Endothelial cell of umbilical vein (primary cell): ENCODE data around the gene MTRR. TPM values are rescaled to one million over a fixed set of nuclear protein-coding genes. Genes with fewer than 3 reads are reported as not detected.

Experiments used
- BruUV-seq: library from RNA; stranded (reverse); fragments of 400-500 nt; replicated peaks from 2 replicates; lab custom pipeline; 2021; lab: Mats Ljungman, UMichigan
- CTCF ChIA-PET: fragments of 300-600, 350-600 bp; sonication (Branson Sonifier 250); formaldehyde crosslinking; loops from one replicate; lab custom pipeline; 2021; ENCODE audit warnings: antibody characterized with exemption, inconsistent platforms; lab: Charles Lee
- POLR2A ChIA-PET: fragments of 300-600, 350-600 bp; sonication (Branson Sonifier 250); formaldehyde crosslinking; loops from one replicate; lab custom pipeline; 2021; ENCODE audit warnings: antibody characterized with exemption, inconsistent platforms; lab: Charles Lee
- DNase-seq: peaks from one replicate; pipeline ENCODE4 v3.0.0-alpha.2; 2011; ENCODE audit warnings: low read depth, low spot score
- FAIRE-seq: peaks from 2 replicates; lab custom pipeline; 2011; peaks lifted over from hg19 to GRCh38; lab: Jason Lieb, UNC
- H2AFZ ChIP-seq: 2 replicates; pipeline ENCODE4 v1.6.0; 2012; ENCODE audit warnings: low read depth, low read length, control low read depth, inconsistent platforms
- H3K27ac ChIP-seq: 2 replicates; pipeline ENCODE4 v1.5.1; 2011; ENCODE audit warnings: low read depth, mild to moderate bottlenecking, control low read depth, low read length, moderate library complexity; ENCODE audit not compliant: insufficient read depth
- H3K27me3 ChIP-seq, 2 experiments: 2 replicates each; pipeline versions ENCODE4 v1.6.0 to v1.6.1; 2011; ENCODE audit warnings: low read length in 2 of 2, mixed read lengths in 1 of 2; ENCODE audit not compliant: control insufficient read depth in 2 of 2, insufficient read depth in 2 of 2
- H3K36me3 ChIP-seq, 2 experiments: 2 replicates in 1 of 2; 3 replicates in 1 of 2; pipeline ENCODE4 v1.5.1; 2011; ENCODE audit warnings: low read length in 2 of 2, mild to moderate bottlenecking in 1 of 2, moderate library complexity in 1 of 2; ENCODE audit not compliant: control insufficient read depth in 2 of 2, insufficient read depth in 2 of 2; ENCODE audit errors: extremely low read depth in 1 of 2
- H3K4me1 ChIP-seq: 3 replicates; pipeline ENCODE4 v1.5.1; 2011; ENCODE audit warnings: mild to moderate bottlenecking, low read length; ENCODE audit not compliant: control insufficient read depth, insufficient read depth; ENCODE audit errors: extremely low read depth
- H3K4me2 ChIP-seq: 2 replicates; pipeline ENCODE4 v1.6.1; 2011; ENCODE audit warnings: low read length, control low read depth, mixed read lengths; ENCODE audit not compliant: insufficient read depth
- H3K4me3 ChIP-seq, 3 experiments: fragments of 200-600 bp in 1 of 3; sonication (generic), shearing (Covaris generic) in 1 of 3; replicated peaks in 1 of 3; 2 replicates each; pipeline ENCODE4 v1.5.1; 2011 to 2016; ENCODE audit warnings: control low read depth in 3 of 3, low read length in 3 of 3, mild to moderate bottlenecking in 2 of 3, inconsistent platforms in 1 of 3, low read depth in 1 of 3, moderate library complexity in 1 of 3; ENCODE audit not compliant: insufficient read depth in 1 of 3
- H3K79me2 ChIP-seq: 2 replicates; pipeline ENCODE4 v1.6.0; 2012; ENCODE audit warnings: low read length, inconsistent platforms; ENCODE audit not compliant: control insufficient read depth, insufficient read depth
- H3K9ac ChIP-seq: replicated peaks from 2 replicates; pipeline ENCODE3; 2011; ENCODE audit warnings: low read length, control low read depth; ENCODE audit not compliant: insufficient read depth; ENCODE audit errors: extremely low read depth
- H3K9me1 ChIP-seq: replicated peaks from 3 replicates; pipeline ENCODE4 v1.6.0; 2011; ENCODE audit warnings: mild to moderate bottlenecking, low read length; ENCODE audit not compliant: control insufficient read depth, insufficient read depth; ENCODE audit errors: extremely low read depth
- H3K9me3 ChIP-seq: replicated peaks from 2 replicates; pipeline ENCODE4 v1.5.1; 2012; ENCODE audit warnings: low read length, inconsistent platforms; ENCODE audit not compliant: control insufficient read depth, insufficient read depth
- H4K20me1 ChIP-seq: replicated peaks from 2 replicates; pipeline ENCODE3; 2011; ENCODE audit warnings: mild to moderate bottlenecking, low read length; ENCODE audit not compliant: control insufficient read depth, insufficient read depth; ENCODE audit errors: extremely low read depth
- EZH2 ChIP-seq: IDR thresholded peaks from 2 replicates; pipeline ENCODE4 v1.6.1; 2012; ENCODE audit warnings: borderline replicate concordance, low read depth, mild to moderate bottlenecking, moderate library complexity, low read length, inconsistent platforms; ENCODE audit not compliant: severe bottlenecking
- FOS ChIP-seq: IDR thresholded peaks from 2 replicates; pipeline ENCODE4 v1.6.1; 2011; ENCODE audit warnings: mild to moderate bottlenecking, low read length, moderate library complexity, borderline replicate concordance; ENCODE audit not compliant: insufficient read depth
- GATA2 ChIP-seq: IDR thresholded peaks from 2 replicates; pipeline ENCODE4 v1.7.0; 2011; ENCODE audit warnings: low read depth, mild to moderate bottlenecking, moderate library complexity, mixed read lengths, low read length; ENCODE audit not compliant: insufficient read length, insufficient read depth
- JUN ChIP-seq: IDR thresholded peaks from 2 replicates; pipeline ENCODE4 v1.6.1; 2011; ENCODE audit warnings: borderline replicate concordance, low read depth; ENCODE audit not compliant: insufficient read length, insufficient read depth
- MYC ChIP-seq: IDR thresholded peaks from one replicate; pipeline ENCODE4 v1.6.1; 2011; ENCODE audit warnings: mild to moderate bottlenecking, low read depth, low read length
- POLR2A ChIP-seq: IDR thresholded peaks from 2 replicates; pipeline ENCODE4 v1.6.1; 2012; ENCODE audit warnings: low read depth, mild to moderate bottlenecking, control low read depth, low read length
- POLR2AphosphoS5 ChIP-seq: IDR thresholded peaks from 2 replicates; pipeline ENCODE4 v1.6.1; 2012; ENCODE audit warnings: low read depth, mild to moderate bottlenecking, control low read depth, low read length, moderate library complexity; ENCODE audit not compliant: insufficient read depth
- dilution Hi-C: fragments of 300-500 bp; cut with MboI; formaldehyde crosslinking; loops from one replicate; pipeline ENCODE4 v1.15.0; 2019; ENCODE audit warnings: low sequenced_read_pairs; ENCODE audit not compliant: extremely low pct_ligation_motif_present
- intact Hi-C: fragments of 100-400 bp; cut with micrococcal nuclease; formaldehyde crosslinking; loops from one replicate; pipeline ENCODE4 v1.10.0; 2022
- polyA plus RNA-seq, 4 experiments: library from polyadenylated mRNA; depleted of rRNA in 3 of 4; stranded (reverse) in 3 of 4; unstranded in 1 of 4; fragments of >200 nt; gene quantifications; 2 replicates each; pipeline versions ENCODE4 v1.2.1 to v1.2.3, GENCODE V29; 2011 to 2012; ENCODE audit warnings: missing spikeins in 1 of 4
- total RNA-seq: library from RNA; stranded (reverse); gene quantifications from 2 replicates; pipeline ENCODE4 v1.2.3, GENCODE V29; 2021
- TF ChIP-seq, protein P1 (sequence below), 2 donors: IDR thresholded peaks; 1 replicate in 1 of 2; 2 replicates in 1 of 2; pipeline ENCODE4 v1.5.1; 2011; ENCODE audit warnings: low read length in 2 of 2, mild to moderate bottlenecking in 2 of 2, moderate library complexity in 2 of 2, control low read depth in 1 of 2, inconsistent platforms in 1 of 2, low read depth in 1 of 2; ENCODE audit not compliant: insufficient read depth in 1 of 2; ENCODE audit errors: extremely low read depth in 1 of 2
- TF ChIP-seq, protein P2 (sequence below): IDR thresholded peaks from 2 replicates; pipeline ENCODE4 v1.6.1; 2011; ENCODE audit not compliant: insufficient read depth, insufficient read length

Gene MTRR
- total and polyA plus RNA-seq, 2 donors (not counting 3 experiments of a cell fraction or from before 2014, with no cell fraction given): 24.3 to 37.1 TPM

DNA sequence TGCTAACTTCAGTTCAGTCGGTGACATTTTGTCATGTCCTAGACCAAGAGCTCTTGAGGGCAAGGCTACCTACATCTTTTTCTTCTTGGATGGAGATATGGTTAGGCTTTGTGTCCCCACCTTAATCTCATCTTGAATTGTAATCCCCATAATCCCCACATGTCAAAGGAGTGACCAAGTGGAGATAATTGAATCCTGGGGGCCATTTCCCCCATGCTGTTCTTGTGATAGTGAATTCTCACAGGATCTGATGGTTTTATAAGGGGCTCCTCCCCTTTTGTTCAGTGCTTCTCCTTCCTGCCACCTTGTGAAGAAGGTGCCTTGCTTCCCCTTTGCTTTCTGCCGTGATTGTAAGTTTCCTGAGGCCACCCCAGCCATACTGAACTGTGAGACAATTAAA lies 16.0 kb upstream of the MTRR start:
- intact Hi-C loops: loop anchor here (10.0 kb wide), 1 partner anchor 1088 kb away; no protein-coding TSS in a partner anchor
- ChIA-PET POLR2A (no interaction called here), CTCF (no interaction called here)
- H3K79me2 ChIP-seq: no peaks in the 10 kb centered on the region
- H3K27me3 ChIP-seq: peaks cover 17 to 22% of the 10 kb centered on the region in 2 experiments
- TF ChIP-seq POLR2A (no peak), MYC (no peak), FOS (no peak), GATA2 (no peak)
- dilution Hi-C loops: no loop called here
- no TSS peak for BruUV-seq
- H3K4me3 ChIP-seq: no peak overlapping the region
- H3K9me1 ChIP-seq: no peaks in the 10 kb centered on the region
- H3K36me3 ChIP-seq: no peaks in the 10 kb centered on the region
- DNase-seq: no peak
- no peak overlapping the region for H3K9ac ChIP-seq
- H3K4me2 ChIP-seq: no peak overlapping the region
- FAIRE-seq: no peak
- H3K27ac ChIP-seq: no peak overlapping the region
- no peak overlapping the region for H2AFZ ChIP-seq
- H3K9me3 ChIP-seq: no peaks in the 10 kb centered on the region
- no peaks in the 10 kb centered on the region for H4K20me1 ChIP-seq
- H3K4me1 ChIP-seq: no peaks in the 10 kb centered on the region

DNA sequence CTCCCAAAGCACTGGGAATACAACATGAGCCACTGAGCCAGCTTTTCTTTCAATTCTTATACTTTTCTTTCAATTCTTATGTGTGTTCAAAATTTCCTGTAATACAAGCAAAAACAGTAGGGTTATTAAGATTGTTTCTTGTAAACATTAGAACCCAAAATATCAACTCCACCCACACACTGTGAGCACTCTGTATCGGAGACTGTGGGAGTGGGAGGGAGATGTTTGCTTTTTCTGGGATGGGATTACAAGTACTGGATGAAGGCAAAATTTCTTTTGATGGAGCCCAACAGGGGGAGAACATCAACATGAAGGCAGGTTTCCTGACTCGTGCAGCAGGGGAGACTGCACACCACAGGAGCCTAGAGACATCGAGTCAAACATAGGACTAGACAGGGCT lies 13.3 kb upstream of the MTRR start:
- Histone ChIP-seq H3K36me3 (peaks cover 2% of the 10 kb centered on the region in 2 experiments), H3K9me3 (no peaks in the 10 kb centered on the region), H3K4me2 (no peak overlapping the region), H3K27me3 (peaks cover 0 to 2% of the 10 kb centered on the region in 2 experiments), H4K20me1 (no peaks in the 10 kb centered on the region), H2AFZ (no peak overlapping the region), H3K4me1 (no peaks in the 10 kb centered on the region), H3K9me1 (no peaks in the 10 kb centered on the region), H3K9ac (no peak overlapping the region), H3K27ac (no peak overlapping the region), H3K4me3 (no peak overlapping the region), H3K79me2 (no peaks in the 10 kb centered on the region)
- dilution Hi-C loops (no loop called here), intact Hi-C loops (loop anchor here (5.0 to 10.0 kb wide), 2 partner anchors 98 to 1091 kb away; no protein-coding TSS in a partner anchor)
- no peak for DNase-seq
- FAIRE-seq: no peak
- BruUV-seq: no TSS peak
- ChIA-PET CTCF (interaction anchor here (1.0 kb wide), 1 partner anchor 41 kb away, joined by 3 read pairs; no protein-coding TSS in a partner anchor), POLR2A (no interaction called here)
- TF ChIP-seq, protein P1, sequence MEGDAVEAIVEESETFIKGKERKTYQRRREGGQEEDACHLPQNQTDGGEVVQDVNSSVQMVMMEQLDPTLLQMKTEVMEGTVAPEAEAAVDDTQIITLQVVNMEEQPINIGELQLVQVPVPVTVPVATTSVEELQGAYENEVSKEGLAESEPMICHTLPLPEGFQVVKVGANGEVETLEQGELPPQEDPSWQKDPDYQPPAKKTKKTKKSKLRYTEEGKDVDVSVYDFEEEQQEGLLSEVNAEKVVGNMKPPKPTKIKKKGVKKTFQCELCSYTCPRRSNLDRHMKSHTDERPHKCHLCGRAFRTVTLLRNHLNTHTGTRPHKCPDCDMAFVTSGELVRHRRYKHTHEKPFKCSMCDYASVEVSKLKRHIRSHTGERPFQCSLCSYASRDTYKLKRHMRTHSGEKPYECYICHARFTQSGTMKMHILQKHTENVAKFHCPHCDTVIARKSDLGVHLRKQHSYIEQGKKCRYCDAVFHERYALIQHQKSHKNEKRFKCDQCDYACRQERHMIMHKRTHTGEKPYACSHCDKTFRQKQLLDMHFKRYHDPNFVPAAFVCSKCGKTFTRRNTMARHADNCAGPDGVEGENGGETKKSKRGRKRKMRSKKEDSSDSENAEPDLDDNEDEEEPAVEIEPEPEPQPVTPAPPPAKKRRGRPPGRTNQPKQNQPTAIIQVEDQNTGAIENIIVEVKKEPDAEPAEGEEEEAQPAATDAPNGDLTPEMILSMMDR (IDR thresholded peaks at IDR 0.05; ENCODE audit: extremely low read depth in 1 of 2, insufficient read depth in 1 of 2, low read depth in 1 of 2, low read length in 2 of 2): no peak
- TF ChIP-seq FOS: no peak
- TF ChIP-seq POLR2A: no peak
- TF ChIP-seq POLR2AphosphoS5: no peak
- no peak for TF ChIP-seq MYC
- no peak for TF ChIP-seq JUN
- TF ChIP-seq, protein P2, sequence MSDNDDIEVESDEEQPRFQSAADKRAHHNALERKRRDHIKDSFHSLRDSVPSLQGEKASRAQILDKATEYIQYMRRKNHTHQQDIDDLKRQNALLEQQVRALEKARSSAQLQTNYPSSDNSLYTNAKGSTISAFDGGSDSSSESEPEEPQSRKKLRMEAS: no peak
- no peak for TF ChIP-seq GATA2
- TF ChIP-seq EZH2: no peak
